Measurements from ENCODE around the gene STYK1. TPM values are rescaled to one million over a fixed set of nuclear protein-coding genes. Genes with fewer than 3 reads are reported as not detected.

STYK1 gene
- total and polyA plus RNA-seq, 9 of the 15 experiments (the other 6 are each of a cell fraction or from before 2014, with no cell fraction given), result 0.31 to 1.8 (median 0.64) TPM

GRCh38 chr12:10722502-10722904 lies 48.7 kb upstream of the STYK1 start (continued):
- TF ChIP-seq NKRF (IDR thresholded peaks at IDR 0.05; ENCODE audit: borderline replicate concordance) (0 out of 2 replicates have a peak, but pooled peaks have one; percentile 8), ZNF274 (IDR thresholded peaks at IDR 0.05; ENCODE audit: borderline replicate concordance, low read depth, low read length) (no peak), SRSF1 (IDR thresholded peaks at IDR 0.05; ENCODE audit: low read depth, low read length) (no peak), CBX2 (IDR thresholded peaks at IDR 0.05; ENCODE audit: insufficient read depth, low read length, poor library complexity, severe bottlenecking) (no peak), BRF1 (IDR thresholded peaks at IDR 0.05; ENCODE audit: borderline replicate concordance, extremely low read depth, insufficient read length) (no peak), ETS1 (conservative IDR thresholded peaks at IDR 0.05; ENCODE audit: control insufficient read depth, low read depth, low read length) (no peak), CHD1 (IDR thresholded peaks at IDR 0.05; ENCODE audit: low read length) (no peak), ZNF146 (CRISPR knock-in tag; IDR thresholded peaks at IDR 0.05; ENCODE audit: unreplicated experiment) (no peak), CTCF (IDR thresholded peaks at IDR 0.05 in 2 of 3, conservative IDR thresholded peaks at IDR 0.05 in 1 of 3; ENCODE audit: insufficient read depth in 2 of 3, low read depth in 1 of 3, low read length in 3 of 3) (0 out of 6 replicates have a peak, but pooled peaks of 1 of the 3 experiments have one; percentile 9), RB1 (IDR thresholded peaks at IDR 0.05; ENCODE audit: low read depth) (0 out of 2 replicates have a peak, but pooled peaks have one; percentile 38), ERF (CRISPR knock-in tag; IDR thresholded peaks at IDR 0.05) (no peak), E2F6 (IDR thresholded peaks at IDR 0.05; ENCODE audit: borderline replicate concordance in 1 of 2, extremely low read depth in 1 of 2, insufficient read depth in 1 of 2, insufficient read length in 1 of 2, low read depth in 1 of 2, low read length in 1 of 2, poor library complexity in 1 of 2, severe bottlenecking in 1 of 2) (peak in 1 of 2 experiments; percentile 33), FUS (optimal IDR thresholded peaks at IDR 0.05; ENCODE audit: low read depth, low read length) (no peak), PTRF (tag; IDR thresholded peaks at IDR 0.05) (no peak), ELF4 (CRISPR knock-in tag; IDR thresholded peaks at IDR 0.05) (no peak), STAT6 (CRISPR knock-in tag; IDR thresholded peaks at IDR 0.05) (no peak), HDAC1 (IDR thresholded peaks at IDR 0.05) (0 out of 4 replicates have a peak, but pooled peaks of 1 of the 2 experiments have one; percentile 4)

Data from K562 (cell line).